Stomach (tissue), 9 donors: ENCODE measurements around the gene KIAA1671. TPM values are rescaled to one million over a fixed set of nuclear protein-coding genes. Genes with fewer than 3 reads are reported as not detected.
A peak's percentile ranks its signal among the peaks of the same experiment; 100 is the strongest.

ENCODE experiments used
- DNase-seq, 2 donors: peaks; one replicate each; pipeline versions ENCODE4 v3.0.0 to v3.0.0-alpha.2; 2013 to 2019
- H3K27ac ChIP-seq, 5 donors: fragments of 200-600 bp in 4 of 5; sonication (generic) in 4 of 5; one replicate each; pipeline ENCODE4 v1.5.1; 2013 to 2019; ENCODE audit warnings: mild to moderate bottlenecking in 1 of 5, moderate library complexity in 1 of 5
- H3K27me3 ChIP-seq, 3 donors: fragments of 200-600 bp; sonication (generic); one replicate each; pipeline ENCODE4 v1.5.1; 2017 to 2019; ENCODE audit warnings: mixed run types in 1 of 3
- H3K36me3 ChIP-seq, 4 donors: fragments of 200-600 bp; sonication (generic); 1 replicate in 3 of 4; 2 replicates in 1 of 4; pipeline ENCODE4 v1.5.1; 2016 to 2019
- H3K4me1 ChIP-seq, 4 donors: fragments of 200-600 bp; sonication (generic); one replicate each; pipeline ENCODE4 v1.5.1; 2016 to 2019
- H3K4me3 ChIP-seq, 4 donors: fragments of 200-600 bp; sonication (generic) in 3 of 4; one replicate each; pipeline ENCODE4 v1.5.1; 2016 to 2019; ENCODE audit warnings: mild to moderate bottlenecking in 1 of 4
- H3K9me3 ChIP-seq, 4 donors: fragments of 200-600 bp; sonication (generic); one replicate each; pipeline ENCODE4 v1.5.1; 2016 to 2019
- CTCF ChIP-seq, 7 experiments: fragments of 450-650 bp in 4 of 7; fragments of 200-600 bp in 3 of 7; sonication (generic) in 3 of 7; IDR thresholded peaks; one replicate each; pipeline ENCODE4 v1.5.1; 2016 to 2019; ENCODE audit warnings: antibody characterized with exemption in 7 of 7, control low read depth in 2 of 7, mild to moderate bottlenecking in 1 of 7
- EP300 ChIP-seq: sonication (generic); formaldehyde crosslinking; IDR thresholded peaks from one replicate; pipeline ENCODE4 v1.6.1; 2017; ENCODE audit warnings: antibody characterized with exemption
- POLR2A ChIP-seq, 4 donors: fragments of 450-650 bp; IDR thresholded peaks; one replicate each; pipeline ENCODE4 v1.6.1; 2016; ENCODE audit warnings: antibody characterized with exemption in 4 of 4, control low read depth in 2 of 4, mild to moderate bottlenecking in 1 of 4, moderate library complexity in 1 of 4
- POLR2AphosphoS5 ChIP-seq, 3 donors: sonication (generic); formaldehyde crosslinking; IDR thresholded peaks; one replicate each; pipeline ENCODE4 v1.6.1; 2016; ENCODE audit warnings: antibody characterized with exemption in 3 of 3
- WGBS, 5 donors: extraction: QIAGEN DNeasy Blood & Tissue Kit in 3 of 5; methylation state at CpG; one replicate each; pipeline versions ENCODE4 v1.1.5 to v1.1.7; 2013 to 2018; 5-methylcytosine and 5-hydroxymethylcytosine counted together
- intact Hi-C: fragments of 100-400 bp; cut with DNase I; formaldehyde crosslinking; loops from one replicate; pipeline ENCODE4 v1.15.1; 2023; ENCODE audit warnings: low total_unique reads
- polyA plus RNA-seq, 3 donors: library from polyadenylated mRNA; stranded (reverse); fragments of 200-250 nt; gene quantifications; one replicate each; pipeline ENCODE4 v1.2.3, GENCODE V29; 2013
- total RNA-seq, 5 donors: library from RNA; depleted of rRNA; stranded (reverse); fragments of >200 nt; gene quantifications; one replicate each; pipeline versions ENCODE4 v1.1.0 to v1.2.3, GENCODE V29; 2014 to 2016
- donor health status: healthy with polysubstance abuse.
- donor health status: Bipolar disorder and iron deficiency.
- donor health status: healthy.

The KIAA1671 gene
- total and polyA plus RNA-seq, 8 donors = 5.7 to 80.5 (median 32.5) TPM

GRCh38 chr22:24989135-24989534 lies 36.6 kb downstream of the KIAA1671 start:
- WGBS, 5 donors = 69 to 93% (median 83%) methylated on average over 2 of the region's 2 CpGs
- H3K9me3 ChIP-seq = no peaks in the 10 kb centered on the region
- peaks cover 7 to 35% (median 16%) of the 10 kb centered on the region in 4 donors for H3K4me1 ChIP-seq
- DNase-seq = no peak
- no peaks in the 10 kb centered on the region for H3K27me3 ChIP-seq
- peak overlapping the region in 4 of 5 donors; percentile 47 to 70 (median 54) for H3K27ac ChIP-seq
- no peaks in the 10 kb centered on the region for H3K36me3 ChIP-seq
- TF ChIP-seq EP300 (no peak), POLR2A (IDR thresholded peaks at IDR 0.05) (no peak), POLR2AphosphoS5 (IDR thresholded peaks at IDR 0.05) (no peak), CTCF (IDR thresholded peaks at IDR 0.05) (no peak)
- H3K4me3 ChIP-seq = no peak overlapping the region
- intact Hi-C loops = no loop called here

DNA sequence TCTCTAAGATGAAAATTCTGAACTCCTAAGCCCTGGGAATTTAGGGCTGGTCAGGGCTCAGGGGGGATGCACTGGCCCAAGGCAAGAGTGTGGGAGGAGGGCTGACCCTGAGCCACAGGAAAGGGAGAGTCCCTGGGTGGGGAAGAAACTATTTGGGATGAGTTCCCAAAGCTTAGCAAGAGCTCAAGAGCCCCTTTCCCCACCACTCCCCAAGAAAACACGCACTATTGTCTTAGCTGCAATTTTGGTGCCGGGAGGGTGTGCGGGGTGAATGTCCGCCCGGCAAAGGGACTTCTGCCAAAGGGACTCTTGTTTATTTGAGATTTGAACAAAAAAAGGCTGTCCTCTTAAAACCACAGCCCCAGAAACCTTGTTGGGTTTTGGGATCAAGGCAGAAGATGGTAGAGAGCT lies 37.0 kb downstream of the KIAA1671 start:
- Histone ChIP-seq H3K4me3 (no peak overlapping the region), H3K27me3 (no peaks in the 10 kb centered on the region), H3K9me3 (no peaks in the 10 kb centered on the region), H3K36me3 (no peaks in the 10 kb centered on the region), H3K27ac (peak overlapping the region in 4 of 5 donors; percentile 47 to 70 (median 54)), H3K4me1 (peaks cover 7 to 35% (median 16%) of the 10 kb centered on the region in 4 donors)
- intact Hi-C loops = no loop called here
- DNase-seq = peak in 1 of 2 donors; percentile 38
- no peak for TF ChIP-seq POLR2AphosphoS5 (IDR thresholded peaks at IDR 0.05)
- TF ChIP-seq EP300 = no peak
- TF ChIP-seq CTCF (IDR thresholded peaks at IDR 0.05) = no peak
- TF ChIP-seq POLR2A (IDR thresholded peaks at IDR 0.05) = no peak
- WGBS, 5 donors = 38 to 63% (median 48%) methylated on average over 5 of the region's 5 CpGs

GRCh38 chr22:24990344-24990905 lies 37.9 kb downstream of the KIAA1671 start:
- TF ChIP-seq POLR2A (IDR thresholded peaks at IDR 0.05) (no peak), CTCF (IDR thresholded peaks at IDR 0.05) (no peak), POLR2AphosphoS5 (IDR thresholded peaks at IDR 0.05) (no peak), EP300 (no peak)
- intact Hi-C loops = no loop called here
- Histone ChIP-seq H3K36me3 (no peaks in the 10 kb centered on the region), H3K4me3 (no peak overlapping the region), H3K4me1 (peaks cover 7 to 35% (median 16%) of the 10 kb centered on the region in 4 donors), H3K27me3 (no peaks in the 10 kb centered on the region), H3K27ac (peak overlapping the region; percentile 13 to 74 (median 70)), H3K9me3 (no peaks in the 10 kb centered on the region)
- DNase-seq = no peak
- WGBS, 5 donors = 89 to 100% (median 91%) methylated on average over 6 to 10 of the region's 10 CpGs

DNA sequence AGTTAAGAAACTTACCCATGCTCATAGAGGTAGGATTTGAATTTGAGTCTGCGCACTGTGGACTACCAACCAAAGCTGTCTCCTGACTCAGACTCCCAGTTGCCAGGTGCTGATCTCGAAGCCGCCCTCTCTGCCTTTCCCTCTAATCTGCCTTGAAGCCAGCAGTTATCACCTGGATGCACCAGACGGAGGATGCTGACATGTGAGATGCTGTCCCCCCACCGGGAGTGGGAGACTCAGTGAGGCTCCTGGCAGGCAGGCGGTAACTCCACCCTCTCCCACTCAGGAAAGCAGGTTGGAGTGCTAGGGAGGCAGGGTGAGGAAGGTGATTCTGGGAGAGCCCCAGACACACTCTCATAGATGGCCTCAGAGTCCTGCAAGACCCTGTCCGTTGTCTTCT lies 40.4 kb downstream of the KIAA1671 start:
- intact Hi-C loops = no loop called here
- H3K4me3 ChIP-seq = no peak overlapping the region

More for the DNA sequence above, 40.4 kb downstream of the KIAA1671 start:
- 67 to 94% (median 85%) methylated on average over 6 to 7 of the region's 7 CpGs for WGBS, 5 donors
- H3K9me3 ChIP-seq = no peaks in the 10 kb centered on the region
- H3K4me1 ChIP-seq = peaks cover 17 to 44% (median 29%) of the 10 kb centered on the region in 4 donors
- no peaks in the 10 kb centered on the region for H3K36me3 ChIP-seq
- no peak for TF ChIP-seq EP300
- TF ChIP-seq CTCF (IDR thresholded peaks at IDR 0.05) = no peak
- no peak for TF ChIP-seq POLR2AphosphoS5 (IDR thresholded peaks at IDR 0.05)
- no peak for TF ChIP-seq POLR2A (IDR thresholded peaks at IDR 0.05)
- no peaks in the 10 kb centered on the region for H3K27me3 ChIP-seq
- no peak for DNase-seq
- H3K27ac ChIP-seq = peak overlapping the region in 2 of 5 donors; percentile 70 to 73
